ENCODE measurements around the gene CLDN1. TPM values are rescaled to one million over a fixed set of nuclear protein-coding genes. Genes with fewer than 3 reads are reported as not detected.
"Not testable (repeated sequence)": the region's sequence is repeated elsewhere in the genome, so short reads cannot be mapped to it uniquely, and the experiment has no call there.

Gene CLDN1
- total and polyA plus RNA-seq, 2 of the 13 experiments (the other 11 are each of a cell fraction or from before 2014, with no cell fraction given): 42.7 to 51.6 TPM

- no peaks in the 10 kb centered on the region for H3K36me3 ChIP-seq (replicated peaks in 1 of 2; ENCODE audit: control insufficient read depth in 1 of 2, insufficient read depth in 2 of 2, low read length in 2 of 2)
- ChIA-PET CTCF (ENCODE audit: low intra/inter-chr PET ratio, low total read pairs) (no interaction called here), POLR2A (no interaction called here)
- in situ Hi-C loops (cut with HindIII; ENCODE audit: extremely low pct_ligation_motif_present, low pct_unique_long_range_greater_than_20kb) (no loop called here), intact Hi-C loops (cut with micrococcal nuclease; ENCODE audit: unreplicated experiment) (no loop called here)
- H3K27me3 ChIP-seq (ENCODE audit: control insufficient read depth in 1 of 2, insufficient read depth in 2 of 2, low read length in 2 of 2): no peaks in the 10 kb centered on the region
- no peaks in the 10 kb centered on the region for H3K9me3 ChIP-seq (ENCODE audit: low read length)
- H3K9ac ChIP-seq (ENCODE audit: insufficient read depth, low read depth, low read length): no peak overlapping the region
- no peaks in the 10 kb centered on the region for H4K20me1 ChIP-seq (ENCODE audit: insufficient read depth, low read length)
- WGBS (ENCODE audit: low lambda C conversion rate): 18% methylated on average over 2 of the region's 2 CpGs
- DNase-seq (ENCODE audit: low spot score): no peak
- BruUV-seq (replicated peaks): no TSS peak
- no peak overlapping the region for H3K4me2 ChIP-seq (ENCODE audit: low read depth, low read length)
- FAIRE-seq: no peak
- ATAC-seq: no peak
- TF ChIP-seq FOXK2 (IDR thresholded peaks at IDR 0.05) (no peak), LBX2 (CRISPR knock-in tag; IDR thresholded peaks at IDR 0.05; ENCODE audit: borderline replicate concordance) (no peak), ATF6 (CRISPR knock-in tag; conservative IDR thresholded peaks at IDR 0.05) (no peak), REXO4 (CRISPR knock-in tag; IDR thresholded peaks at IDR 0.05; ENCODE audit: borderline replicate concordance) (no peak)
- peaks cover 12% of the 10 kb centered on the region for H3K4me1 ChIP-seq (ENCODE audit: insufficient read depth, low read length)
- H3K27ac ChIP-seq (ENCODE audit: extremely low read length, insufficient read depth, low read length): no peak overlapping the region
- no peak overlapping the region for H3K4me3 ChIP-seq (replicated peaks in 1 of 3; ENCODE audit: insufficient read depth in 1 of 3, low read depth in 2 of 3, low read length in 3 of 3)
- H3K79me2 ChIP-seq (ENCODE audit: insufficient read depth, low read length): no peaks in the 10 kb centered on the region
- no peak overlapping the region for H2AFZ ChIP-seq (ENCODE audit: low read length)
These were observed 53.1 kb downstream of the CLDN1 start for GRCh38 chr3:190269101-190269500.

DNA sequence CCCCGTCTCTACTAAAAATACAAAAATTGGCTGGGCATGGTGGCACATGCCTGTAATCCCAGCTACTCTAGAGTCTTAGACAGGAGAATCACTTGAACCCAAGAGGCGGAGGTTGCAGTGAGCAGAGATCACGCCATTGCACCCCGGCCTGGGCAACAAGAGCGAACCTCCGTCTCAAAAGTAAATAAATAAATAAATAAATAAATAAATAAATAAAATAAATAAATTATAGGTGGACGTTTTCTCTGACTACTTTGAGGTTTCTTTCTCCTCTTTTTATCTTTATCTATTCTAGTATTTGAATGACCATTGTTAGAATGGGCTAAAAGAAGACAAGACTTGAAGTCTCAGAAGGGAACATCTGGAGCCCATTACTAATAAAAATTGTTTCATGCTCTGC lies 54.8 kb downstream of the CLDN1 start:
- POLR2A ChIA-PET; FAIRE-seq; H3K27ac ChIP-seq (ENCODE audit: extremely low read length, insufficient read depth, low read length); H3K79me2 ChIP-seq (ENCODE audit: insufficient read depth, low read length); intact Hi-C loops (cut with micrococcal nuclease; ENCODE audit: unreplicated experiment); H3K27me3 ChIP-seq (ENCODE audit: control insufficient read depth in 1 of 2, insufficient read depth in 2 of 2, low read length in 2 of 2); DNase-seq (ENCODE audit: low spot score); BruUV-seq (replicated peaks); H3K4me1 ChIP-seq (ENCODE audit: insufficient read depth, low read length); H3K4me2 ChIP-seq (ENCODE audit: low read depth, low read length); H3K9ac ChIP-seq (ENCODE audit: insufficient read depth, low read depth, low read length); H3K4me3 ChIP-seq (replicated peaks in 1 of 3; ENCODE audit: insufficient read depth in 1 of 3, low read depth in 2 of 3, low read length in 3 of 3); H3K9me3 ChIP-seq (ENCODE audit: low read length); CTCF ChIA-PET (ENCODE audit: low intra/inter-chr PET ratio, low total read pairs); in situ Hi-C loops (cut with HindIII; ENCODE audit: extremely low pct_ligation_motif_present, low pct_unique_long_range_greater_than_20kb); H2AFZ ChIP-seq (ENCODE audit: low read length); H4K20me1 ChIP-seq (ENCODE audit: insufficient read depth, low read length); H3K36me3 ChIP-seq (replicated peaks in 1 of 2; ENCODE audit: control insufficient read depth in 1 of 2, insufficient read depth in 2 of 2, low read length in 2 of 2); ATAC-seq: not testable (repeated sequence)
- WGBS (ENCODE audit: low lambda C conversion rate): 66% methylated on average over 7 of the region's 7 CpGs
